ENCODE data around the gene ZMYM5.

DNA sequence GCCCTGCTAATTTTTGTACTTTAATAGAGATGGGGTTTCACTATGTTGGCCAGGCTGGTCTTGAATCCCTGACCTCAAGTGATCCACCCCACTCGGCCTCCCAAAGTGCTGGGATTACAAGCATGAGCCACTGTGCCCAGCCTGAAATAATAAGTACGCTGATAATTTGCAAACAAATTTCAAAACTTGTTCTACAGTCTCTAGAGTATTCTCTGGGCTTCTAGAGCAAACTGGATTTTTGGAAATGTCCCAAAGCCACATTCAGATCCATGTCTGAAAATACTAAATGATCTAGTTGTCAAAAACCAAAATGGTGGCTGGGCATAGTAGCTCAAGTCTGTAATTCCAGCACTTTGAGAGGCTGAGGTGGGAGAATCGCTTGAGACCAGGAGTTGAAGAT lies 40.8 kb downstream of the ZMYM5 start:
- TF ChIP-seq EZH2 (IDR thresholded peaks at IDR 0.05) = no peak
- TF ChIP-seq POLR2AphosphoS5 (IDR thresholded peaks at IDR 0.05; ENCODE audit: borderline replicate concordance, low read depth, low read length) = no peak

All from SK-N-MC (cell line).